ENCODE data around the gene TSPAN4.
A peak's percentile ranks its signal among the peaks of the same experiment; 100 is the strongest.

TSPAN4 gene

GRCh38 chr11:914204-914603 is 71.6 kb downstream of the TSPAN4 start:
- H3K27ac ChIP-seq = peak overlapping the region in 11 of 21 experiments; percentile 1 to 83 (median 51)

GRCh38 chr11:914747-915501 is 72.3 kb downstream of the TSPAN4 start:
- Histone ChIP-seq H3K4me3 (no peak overlapping the region), H3K27ac (peak overlapping the region in 9 of 21 experiments; percentile 28 to 83 (median 63))

More at GRCh38 chr11:914204-914603, 71.6 kb downstream of the TSPAN4 start:
- H3K4me3 ChIP-seq = no peak overlapping the region
